GM19240 (cell line): ENCODE measurements around the gene IL1RAPL1.

Source experiments
- DNase-seq: peaks from one replicate; pipeline ENCODE4 v3.0.0; 2011; ENCODE audit warnings: low spot score; ENCODE audit not compliant: insufficient read length

IL1RAPL1 gene

DNA sequence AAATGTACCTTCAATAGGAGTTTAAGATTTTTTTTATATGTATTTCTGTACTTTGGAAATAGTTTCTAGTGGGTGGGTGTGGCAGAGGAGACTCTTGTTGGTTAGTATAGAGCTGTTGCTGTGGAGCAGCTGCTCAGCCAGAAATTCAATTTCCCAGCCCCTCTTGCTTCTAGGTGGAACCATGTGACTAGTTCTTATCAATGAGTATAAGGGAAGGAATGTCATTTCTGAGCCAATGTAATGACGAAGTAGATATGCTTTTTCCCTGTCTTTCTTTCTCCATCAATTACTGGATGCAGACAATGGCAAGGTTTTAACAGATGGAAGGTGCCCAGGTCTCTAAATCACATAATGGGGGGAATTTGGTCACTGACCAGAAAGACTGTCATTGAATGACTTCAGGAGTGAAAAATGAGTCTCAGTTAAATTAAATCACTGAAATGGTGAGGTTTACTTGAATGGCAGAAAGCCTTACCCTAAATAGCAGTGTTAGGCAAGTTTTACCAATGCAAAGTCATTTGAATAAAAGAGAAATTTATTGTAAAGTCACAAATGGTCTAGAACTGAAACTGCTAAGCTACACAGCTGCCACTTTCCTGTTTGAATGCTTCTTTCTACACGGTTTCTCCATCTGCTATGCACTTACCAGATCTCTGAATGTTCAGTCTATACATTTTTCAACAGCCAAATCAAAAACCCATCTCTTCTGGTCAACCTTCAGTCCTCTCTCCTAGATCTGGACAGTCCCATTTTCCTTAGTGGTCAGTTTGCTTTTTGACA, 832.7 kb downstream of the IL1RAPL1 start:
- no peak for DNase-seq

DNA sequence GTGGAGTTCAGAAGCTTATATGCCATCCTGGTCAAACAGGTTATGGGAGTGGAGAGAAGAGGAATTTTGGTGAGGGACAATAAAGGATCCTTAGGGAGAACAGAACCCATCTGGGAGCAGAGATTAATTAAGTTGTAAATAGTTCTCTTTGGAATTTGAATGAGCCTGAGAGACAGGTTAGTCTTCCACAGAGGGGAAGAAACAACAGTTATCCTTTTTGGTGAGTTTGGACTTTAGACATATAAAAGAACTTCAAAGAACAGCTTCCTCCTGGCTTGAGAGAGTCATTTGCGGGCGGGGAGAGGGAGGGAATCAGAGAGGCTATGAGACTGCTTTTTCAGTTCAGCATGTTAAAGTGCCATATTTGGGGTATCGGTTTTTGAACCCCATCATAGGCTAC, 834.8 kb downstream of the IL1RAPL1 start:
- no peak for DNase-seq

DNA sequence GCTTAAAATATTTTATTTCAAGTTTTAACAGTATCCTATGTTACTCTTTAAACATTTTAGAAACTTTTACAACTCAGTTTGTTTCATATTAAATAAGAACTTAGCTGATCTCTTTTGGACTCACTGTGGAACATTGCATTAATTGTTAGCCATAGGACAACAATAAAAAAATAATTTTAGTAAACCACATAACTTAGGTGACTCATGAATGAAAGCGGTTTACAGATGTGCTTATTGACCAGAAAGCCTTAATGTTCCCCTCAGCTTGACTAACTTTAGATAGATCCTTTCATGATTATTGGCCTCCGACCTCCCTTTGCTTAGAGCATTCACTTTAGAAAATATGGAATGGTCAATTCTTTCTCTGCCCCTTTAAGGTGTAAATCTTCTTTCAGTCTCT, 844.6 kb downstream of the IL1RAPL1 start:
- DNase-seq = no peak

DNA sequence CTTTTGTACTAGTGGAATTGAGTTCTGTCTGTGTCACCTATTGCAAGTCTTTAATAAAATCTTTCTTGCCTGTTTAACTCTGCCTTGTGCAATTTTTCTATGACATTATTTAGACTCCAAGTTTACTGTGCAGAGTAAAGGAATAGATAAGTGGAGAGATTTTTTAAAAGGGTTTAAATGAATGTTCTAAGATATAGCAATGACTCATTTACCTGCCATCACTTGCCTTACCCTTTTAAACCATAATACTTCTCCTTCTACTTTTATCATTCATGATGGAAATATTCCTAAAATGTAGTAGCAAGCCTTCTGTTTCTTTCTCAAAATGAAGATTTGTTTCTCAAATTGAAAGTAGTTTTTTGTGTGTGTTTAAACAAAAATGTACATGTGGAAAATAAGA, 845.3 kb downstream of the IL1RAPL1 start:
- no peak for DNase-seq

DNA sequence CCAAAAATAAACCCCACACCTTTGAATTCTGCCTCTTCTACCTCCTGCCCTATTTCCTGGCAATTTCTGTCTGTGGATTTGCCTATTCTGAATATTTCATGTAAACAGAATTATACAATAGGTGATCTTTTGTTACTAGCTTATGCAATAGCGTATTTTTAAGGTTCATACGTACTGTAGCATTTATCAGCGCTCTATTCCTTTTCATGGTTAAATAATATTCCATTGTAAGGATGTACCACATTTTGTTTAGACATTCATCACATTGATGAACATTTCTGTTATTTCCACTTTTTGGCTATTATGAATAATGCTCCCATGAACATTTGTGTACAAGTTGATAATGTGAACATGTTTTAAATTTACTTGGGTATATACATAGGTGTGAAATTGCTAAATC, 847.7 kb downstream of the IL1RAPL1 start:
- DNase-seq = no peak

DNA sequence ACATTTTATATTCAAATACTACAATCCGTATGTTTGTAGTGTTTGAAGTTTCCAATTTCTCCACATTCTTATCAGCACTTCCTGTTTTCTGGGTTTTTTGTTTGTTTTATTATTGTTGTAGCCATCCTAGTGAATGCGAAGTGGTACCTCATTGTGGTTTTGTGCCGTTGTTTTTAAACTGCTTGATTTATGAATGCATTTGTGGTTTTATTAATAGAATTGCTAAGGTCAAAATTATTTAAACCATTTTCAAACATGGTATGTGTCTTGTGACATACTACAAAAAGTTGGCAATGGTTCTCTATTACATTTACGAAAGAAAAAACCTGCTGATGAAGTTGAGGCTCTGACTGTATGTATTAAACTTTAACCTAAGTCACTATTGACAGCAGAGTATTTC, 848.1 kb downstream of the IL1RAPL1 start:
- DNase-seq = no peak

DNA sequence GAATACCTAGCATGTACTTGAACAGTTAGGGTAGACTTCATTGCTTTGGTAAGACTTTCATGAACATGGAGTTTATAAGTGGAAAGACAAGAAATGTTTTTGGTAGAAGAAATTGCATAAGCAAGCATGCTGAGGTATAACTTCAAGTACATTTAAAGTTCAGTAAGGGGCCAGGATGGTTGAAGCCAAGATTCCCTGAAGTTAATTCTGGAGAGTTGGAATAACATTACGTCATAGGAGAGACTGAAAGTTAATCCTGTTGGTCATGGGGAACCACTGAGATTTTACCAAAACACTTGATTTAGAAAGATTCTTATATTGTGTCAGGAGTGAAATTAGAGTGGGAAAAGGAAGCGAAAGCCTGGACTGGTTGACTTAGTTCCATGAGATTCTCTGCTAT, 860.6 kb downstream of the IL1RAPL1 start:
- no peak for DNase-seq

DNA sequence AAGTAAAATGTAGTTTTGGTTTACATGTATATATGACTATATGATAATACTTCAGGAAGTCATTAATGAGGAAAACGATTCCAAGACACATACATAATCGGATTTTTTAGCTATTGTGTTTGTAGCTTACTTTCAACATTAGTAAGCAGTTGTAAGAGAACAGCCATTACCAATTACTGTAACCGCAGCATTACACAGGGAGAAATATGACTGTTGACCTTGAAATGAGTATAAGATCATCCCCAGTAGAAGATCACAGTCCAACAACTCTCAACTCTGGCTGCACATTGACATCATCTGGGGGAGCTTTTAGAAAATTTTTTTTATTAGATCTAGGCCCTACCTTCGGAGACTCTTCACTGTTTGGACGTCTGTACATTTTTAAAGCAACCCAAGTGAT, 866.1 kb downstream of the IL1RAPL1 start:
- DNase-seq = no peak

DNA sequence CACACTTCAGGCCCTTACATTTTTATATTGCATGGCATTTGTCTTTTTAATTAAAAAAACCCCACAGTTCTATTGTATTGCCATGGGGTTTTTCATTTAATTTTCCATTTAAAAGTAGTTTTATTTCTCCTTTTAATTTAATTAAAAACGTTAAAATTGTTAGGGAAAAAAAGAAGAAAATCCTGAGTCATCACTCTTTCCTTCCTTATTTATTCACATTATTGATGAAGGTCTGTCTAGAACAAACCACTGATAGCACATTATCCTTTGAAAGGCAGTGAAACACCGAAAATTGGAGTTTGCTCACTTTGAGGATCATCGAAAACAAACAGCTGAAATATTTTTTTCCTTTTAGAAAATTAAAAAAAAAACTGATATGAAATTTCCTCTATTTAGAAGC, 868.5 kb downstream of the IL1RAPL1 start:
- DNase-seq = no peak

DNA sequence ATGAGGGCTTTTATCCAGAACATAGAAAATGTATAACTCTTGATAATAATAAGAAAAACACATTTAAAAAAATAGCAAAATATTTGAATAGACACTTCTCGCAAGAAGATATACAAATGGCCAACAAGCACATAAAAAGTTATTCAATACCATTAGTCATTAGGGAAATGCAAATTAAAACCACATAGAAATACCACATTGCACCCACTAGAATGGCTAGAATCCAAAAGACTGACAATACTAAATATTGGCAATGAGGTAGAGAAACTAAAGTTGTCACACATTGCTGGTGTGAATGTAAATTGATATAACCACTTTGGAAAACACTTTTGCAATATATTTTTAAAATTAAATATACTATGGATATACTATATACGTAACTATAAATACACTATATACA, 873.8 kb downstream of the IL1RAPL1 start:
- no peak for DNase-seq

DNA sequence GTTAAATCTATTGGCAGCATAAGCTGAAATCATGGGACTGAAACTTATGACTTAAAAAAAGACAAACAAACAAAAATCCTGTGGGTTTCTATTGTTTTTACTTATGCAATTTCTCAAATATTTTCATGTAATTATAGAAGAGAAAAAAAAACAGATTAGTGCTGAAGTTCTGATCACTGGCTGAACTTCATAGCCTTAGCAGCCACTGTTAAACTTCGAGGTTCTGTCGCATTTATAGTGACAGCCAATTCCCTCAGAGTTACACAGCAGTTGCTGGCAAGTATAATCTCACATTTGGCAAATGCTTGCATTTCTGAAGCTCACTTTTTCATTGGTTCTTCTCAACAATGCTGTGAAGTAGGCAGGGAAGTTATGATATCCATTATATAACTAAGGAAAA, 879.2 kb downstream of the IL1RAPL1 start:
- no peak for DNase-seq

DNA sequence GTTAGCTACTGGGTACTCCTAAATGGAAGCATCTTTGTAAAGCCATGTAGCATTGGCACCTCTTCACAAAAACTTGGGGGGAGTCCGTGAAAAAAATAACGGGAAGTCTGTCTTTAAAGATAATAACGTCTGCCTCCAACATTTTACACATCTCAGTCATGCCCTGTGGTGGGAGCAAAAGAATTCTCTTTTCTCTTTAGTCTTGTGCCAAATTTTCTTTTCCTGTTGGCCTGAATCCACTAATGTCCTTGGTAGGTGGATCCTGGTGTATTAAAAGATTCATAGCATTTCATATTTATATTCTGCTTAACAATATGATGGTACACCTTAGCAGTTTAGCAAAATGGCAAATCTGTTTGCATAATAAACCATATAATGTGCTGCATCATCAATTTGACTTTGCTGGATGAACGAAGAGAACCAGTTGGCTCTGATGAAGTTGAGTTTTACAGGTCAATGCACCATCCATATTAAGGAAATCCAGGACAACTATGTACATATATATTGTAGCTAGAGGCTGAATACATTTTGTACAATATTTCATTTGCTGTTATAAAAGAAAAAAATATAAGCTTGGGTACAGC, 881.8 kb downstream of the IL1RAPL1 start:
- DNase-seq = no peak

DNA sequence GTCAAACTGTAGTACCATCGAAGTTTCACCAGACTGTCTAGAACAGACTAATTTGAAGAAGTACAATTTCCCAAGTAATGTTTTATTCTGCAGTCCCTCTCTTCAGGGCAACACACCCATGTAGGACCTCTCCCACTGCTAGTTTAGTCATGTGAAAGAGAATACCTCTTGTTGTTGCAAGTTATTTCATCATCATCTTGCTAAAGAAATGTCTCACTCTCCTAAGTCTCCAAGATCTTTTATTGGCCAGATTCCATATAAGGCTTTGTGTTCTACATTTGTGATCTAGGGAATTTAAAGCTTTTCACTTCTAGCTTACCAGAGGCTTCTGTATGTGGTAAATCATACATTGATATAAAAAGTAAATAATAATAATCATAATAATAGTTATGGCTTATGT, 882.8 kb downstream of the IL1RAPL1 start:
- no peak for DNase-seq

DNA sequence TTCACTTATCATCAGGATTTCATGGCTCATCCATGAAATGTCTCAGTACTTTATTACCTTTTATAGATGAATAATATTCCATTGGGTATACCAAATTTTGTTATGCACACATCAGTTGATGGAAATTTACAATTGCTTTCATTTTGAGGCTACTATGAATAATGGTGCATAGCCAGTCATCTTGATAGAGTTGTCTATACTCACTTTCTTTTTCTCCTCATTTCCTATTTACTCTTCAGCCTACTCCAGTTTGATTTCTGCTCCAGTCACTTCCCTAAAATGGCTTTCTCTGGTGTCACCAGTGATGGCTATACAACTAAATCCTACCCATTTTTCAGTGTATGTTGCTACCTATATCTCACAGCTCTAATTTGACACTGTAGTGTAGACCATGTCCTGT, 884.6 kb downstream of the IL1RAPL1 start:
- DNase-seq = no peak

DNA sequence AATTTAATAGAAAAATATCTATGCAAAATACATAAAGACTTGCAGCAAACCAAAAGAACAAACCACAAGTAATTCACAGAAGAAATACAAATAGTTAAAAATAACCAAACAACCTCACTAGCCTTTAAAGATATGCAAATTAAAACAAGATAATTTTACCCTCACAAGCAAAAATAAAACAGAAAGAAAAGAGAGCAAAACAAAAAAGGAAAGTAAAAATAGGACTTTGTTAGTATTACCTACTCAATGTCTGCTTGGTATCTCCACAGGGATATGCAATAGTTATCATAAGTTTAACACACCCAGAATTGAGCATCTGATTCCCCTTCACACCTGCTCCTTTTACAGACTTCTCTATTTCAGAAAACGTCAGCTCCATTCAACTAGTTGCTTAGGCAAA, 890.6 kb downstream of the IL1RAPL1 start:
- no peak for DNase-seq

DNA sequence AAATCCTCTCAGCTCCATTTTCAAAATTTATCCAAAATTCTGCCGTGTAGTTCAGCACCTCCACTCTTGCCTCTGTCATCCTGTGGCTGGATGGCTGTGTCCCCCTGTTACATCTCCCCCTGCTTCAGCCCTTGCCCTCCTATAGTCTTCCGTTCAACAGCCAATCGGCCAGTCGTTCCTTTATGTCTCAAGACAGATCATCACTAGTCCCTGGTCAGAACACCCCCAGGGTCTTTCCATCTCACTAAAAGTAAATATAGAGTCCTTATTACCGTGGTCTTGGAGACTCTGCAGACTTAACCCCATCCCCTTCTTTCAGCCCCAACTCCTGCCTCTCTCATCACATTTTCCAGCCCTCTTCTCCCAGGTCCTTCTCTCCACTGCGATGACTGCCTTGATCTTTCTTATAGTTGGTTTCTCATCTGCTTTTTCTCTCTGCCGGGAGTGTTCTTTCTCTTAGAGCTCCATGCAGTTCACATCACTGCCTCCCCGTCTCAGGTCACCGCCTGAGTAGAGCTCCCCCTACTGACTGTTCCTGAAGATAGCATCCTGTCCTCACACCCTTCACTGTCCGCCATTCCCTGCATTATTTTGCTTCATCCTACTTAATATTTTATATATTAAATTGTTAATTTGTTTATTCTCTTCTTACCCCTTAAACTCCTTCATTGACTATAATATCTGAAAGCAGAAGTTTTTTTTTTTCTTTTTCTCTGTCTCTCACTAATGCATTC, 891.3 kb downstream of the IL1RAPL1 start:
- peak; percentile 23 for DNase-seq

DNA sequence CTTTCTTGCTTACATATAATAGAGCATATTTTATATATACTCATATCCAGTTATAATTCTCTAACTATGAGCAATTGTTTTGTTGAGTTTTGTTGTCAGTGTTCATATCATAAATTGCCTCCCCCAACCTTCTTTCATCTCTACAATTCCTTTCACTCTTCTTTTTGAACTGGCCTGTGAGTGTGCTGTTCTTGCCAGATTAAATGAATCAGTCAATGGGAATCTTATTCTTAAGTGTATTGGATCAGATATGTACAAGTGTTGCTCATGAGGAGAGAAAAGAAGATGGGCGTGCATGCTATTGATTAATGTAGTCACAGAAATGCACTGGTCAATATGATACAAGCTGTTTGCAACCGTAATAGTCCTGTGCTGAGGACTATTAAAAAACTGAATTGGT, 900.0 kb downstream of the IL1RAPL1 start:
- DNase-seq = no peak

DNA sequence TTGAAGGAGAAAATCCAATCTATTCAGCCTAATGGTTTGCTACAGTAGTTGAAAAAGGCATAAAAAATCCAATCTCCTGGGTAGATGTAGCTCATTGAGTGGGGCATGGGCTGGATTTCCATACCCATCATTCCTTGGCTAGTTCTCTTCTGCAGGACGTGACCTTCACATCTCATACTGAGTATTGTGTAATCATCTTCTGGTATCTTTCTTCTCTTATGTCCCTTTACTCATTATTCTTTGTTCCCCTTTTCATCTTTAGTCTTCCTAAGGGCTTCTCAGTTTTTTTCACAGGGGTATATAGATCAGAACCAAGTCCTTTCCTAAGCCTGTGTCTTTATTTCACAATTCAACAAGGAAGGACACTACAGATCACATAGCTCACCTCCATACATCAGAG, 900.5 kb downstream of the IL1RAPL1 start:
- DNase-seq = no peak

DNA sequence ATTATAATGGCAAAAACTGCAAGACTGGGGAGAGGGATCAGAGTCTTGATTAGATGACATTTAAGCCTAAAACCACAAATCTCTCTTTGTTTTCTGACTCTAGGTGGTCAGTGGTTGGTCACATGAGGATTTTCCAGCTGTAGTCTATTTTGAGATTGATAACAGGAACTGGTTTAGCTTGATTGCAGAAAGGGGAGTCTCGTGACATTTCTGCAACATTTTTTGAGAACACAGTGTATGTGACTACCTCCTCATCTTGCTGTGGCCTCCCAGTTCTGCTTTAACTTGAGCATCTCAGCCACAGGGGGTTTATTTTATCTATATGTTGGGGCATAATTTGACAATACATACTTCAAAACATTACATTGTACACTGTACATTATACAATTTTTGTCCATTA, 901.7 kb downstream of the IL1RAPL1 start:
- no peak for DNase-seq

DNA sequence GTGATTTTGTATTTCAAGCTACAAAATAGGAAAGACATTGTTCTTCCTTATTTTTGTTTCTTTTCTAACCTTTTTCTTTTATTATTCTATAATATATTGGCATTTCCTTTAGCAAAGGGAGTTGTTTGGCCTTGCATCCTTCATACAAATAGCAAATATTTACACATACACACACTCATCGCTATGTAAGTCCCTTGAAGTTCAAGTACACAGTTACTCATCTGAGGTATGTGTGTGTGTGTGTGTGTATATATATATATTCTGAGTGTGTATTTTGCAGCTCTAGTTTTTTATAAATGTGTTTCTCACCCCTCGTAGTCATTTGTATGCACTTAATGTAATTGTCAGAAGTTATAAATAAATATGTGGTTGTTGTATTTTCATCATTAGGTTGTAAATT, 903.4 kb downstream of the IL1RAPL1 start:
- no peak for DNase-seq

DNA sequence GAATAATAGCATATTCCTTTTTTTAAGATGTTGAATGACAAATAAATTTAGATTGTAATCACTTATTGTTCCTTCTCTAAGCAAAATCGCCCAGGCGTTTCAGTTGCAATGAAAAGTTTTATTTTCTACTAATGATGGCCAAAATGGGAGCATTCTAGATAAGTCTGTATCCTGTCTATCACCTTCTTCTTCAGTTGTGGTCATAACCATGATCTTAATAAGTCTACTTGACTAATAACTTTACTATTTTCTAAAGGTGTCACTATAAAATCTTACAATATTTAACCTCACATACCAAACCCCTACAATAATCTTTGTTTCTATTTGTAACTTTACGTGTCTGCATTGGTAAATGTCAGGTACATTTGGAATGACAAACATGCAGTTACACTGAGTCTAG, 904.4 kb downstream of the IL1RAPL1 start:
- DNase-seq = no peak

DNA sequence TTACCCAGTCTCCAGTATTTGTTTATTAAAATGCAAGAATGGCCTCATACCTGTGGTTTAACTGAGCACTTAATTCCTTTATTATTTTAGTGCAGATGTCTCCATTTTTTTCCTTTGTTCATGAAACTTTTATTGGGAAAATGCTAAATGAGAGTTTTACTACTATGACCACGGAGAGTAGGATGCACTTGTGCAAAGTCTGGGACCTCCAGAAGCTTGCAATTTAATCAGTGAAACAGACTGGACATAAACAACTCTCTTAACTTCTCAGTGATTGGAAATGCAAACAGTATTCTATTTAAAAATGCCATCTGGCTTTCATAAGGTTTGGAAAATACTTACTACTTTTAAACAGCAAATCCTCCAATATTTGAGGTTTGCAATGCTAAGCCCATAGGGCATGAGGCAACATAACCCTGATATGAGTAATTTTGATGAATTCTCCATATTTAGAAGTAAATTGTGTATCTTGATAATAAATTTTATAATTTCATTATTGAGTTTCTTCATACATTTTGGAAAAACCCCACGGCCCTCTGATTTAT, 909.5 kb downstream of the IL1RAPL1 start:
- no peak for DNase-seq
